ENCODE data around the gene TIMP1.

The TIMP1 gene

DNA sequence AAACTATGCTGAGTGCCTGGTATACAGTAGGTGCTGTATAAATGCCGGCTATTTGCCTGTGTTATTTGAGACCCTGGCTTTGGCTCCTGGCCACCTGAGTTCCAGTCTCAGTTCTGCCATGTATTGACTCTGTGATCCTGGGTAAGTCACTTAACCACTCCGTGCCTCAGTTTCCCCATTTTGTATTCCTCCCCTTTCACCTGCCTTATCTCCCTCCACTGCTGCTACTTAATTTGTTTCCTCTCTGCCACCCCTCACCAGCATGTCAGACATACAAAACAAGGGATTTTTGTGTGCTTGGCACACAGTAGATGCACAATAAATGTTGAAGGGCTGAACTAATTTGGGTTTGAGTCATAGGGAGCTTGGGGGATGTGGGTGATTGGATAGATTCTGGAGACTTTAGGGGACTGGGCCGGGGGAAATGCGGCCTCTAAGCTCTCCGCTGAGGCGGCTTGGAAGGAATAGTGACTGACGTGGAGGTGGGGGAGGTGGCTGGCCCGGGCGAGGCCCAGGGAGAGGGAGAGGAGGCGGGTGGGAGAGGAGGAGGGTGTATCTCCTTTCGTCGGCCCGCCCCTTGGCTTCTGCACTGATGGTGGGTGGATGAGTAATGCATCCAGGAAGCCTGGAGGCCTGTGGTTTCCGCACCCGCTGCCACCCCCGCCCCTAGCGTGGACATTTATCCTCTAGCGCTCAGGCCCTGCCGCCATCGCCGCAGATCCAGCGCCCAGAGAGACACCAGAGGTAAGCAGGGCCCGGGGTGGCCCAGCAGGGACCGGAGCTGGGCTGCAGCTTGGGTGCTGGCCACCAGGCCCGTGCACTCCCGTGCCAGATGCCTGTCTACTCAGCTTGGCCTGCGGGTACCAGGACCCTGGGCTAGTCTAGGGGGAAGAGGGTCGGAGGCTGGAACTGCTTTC is at the start of gene TIMP1:
TIMP1 (plus strand) TSS at position 706 of the 917 bp plus-strand sequence. CDS start 980 bp downstream, outside the sequence.
- DNase-seq = no peak

DNA sequence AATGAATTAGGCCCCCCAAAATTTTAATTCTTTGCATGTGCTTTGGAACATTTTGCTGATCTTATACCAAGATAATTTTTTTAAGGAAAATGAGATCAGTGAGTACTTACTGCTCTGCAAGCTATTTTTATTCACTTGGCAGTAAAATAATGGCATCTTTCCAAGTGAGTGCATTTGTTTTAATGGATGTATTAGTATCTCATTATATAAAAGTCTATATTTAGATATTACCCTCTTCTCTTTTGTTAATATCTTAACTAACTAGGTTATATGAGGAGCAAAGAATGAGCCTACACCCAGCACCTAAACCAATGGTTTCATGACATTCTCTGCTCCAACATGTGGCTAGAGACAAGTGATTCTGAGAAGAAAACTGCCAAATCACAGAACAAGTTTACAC is 42.4 kb upstream of the TIMP1 start:
- no peak for DNase-seq

DNA sequence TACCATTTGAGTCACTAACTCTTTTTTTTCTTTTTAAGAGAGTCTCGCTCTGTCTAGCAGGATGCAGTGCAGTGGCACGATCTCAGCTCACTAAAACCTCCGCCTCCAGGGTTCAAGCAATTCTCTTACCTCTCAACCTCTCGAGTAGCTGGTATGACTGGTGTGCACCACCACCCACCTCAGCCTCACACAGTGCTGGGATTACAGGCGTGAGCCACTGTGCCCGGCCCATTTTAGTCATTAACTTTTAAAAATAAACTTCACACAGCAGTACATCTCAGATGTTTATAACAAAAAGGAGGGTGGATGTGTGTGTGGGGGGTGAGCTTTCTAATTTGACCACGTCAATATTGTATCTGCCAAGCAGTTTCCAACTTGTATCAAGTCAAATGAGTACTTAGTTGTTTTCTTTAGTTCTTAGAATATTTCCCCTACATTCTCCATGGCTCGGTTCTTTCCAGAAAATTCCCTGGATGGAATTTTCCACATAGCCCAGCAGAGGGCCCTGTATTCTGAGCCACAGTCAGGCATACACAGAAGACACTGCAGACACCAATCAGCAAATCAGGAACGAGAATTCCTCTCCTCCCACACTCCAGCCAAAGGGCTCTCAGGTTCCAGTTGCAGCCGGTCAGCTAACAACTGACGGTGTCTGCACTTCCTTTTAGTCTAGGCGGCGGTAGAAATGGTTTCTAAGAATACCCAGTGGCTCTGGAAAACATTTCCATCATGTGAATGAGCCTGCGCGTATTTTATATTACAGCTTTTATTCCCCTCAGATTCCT is 41.3 kb upstream of the TIMP1 start:
- peak; percentile 84 for DNase-seq

GRCh38 chrX:47543496-47543895 is 38.7 kb upstream of the TIMP1 start:
- DNase-seq = no peak

GRCh38 chrX:47556045-47556623 is 26.1 kb upstream of the TIMP1 start:
- peak; percentile 91 for DNase-seq

DNA sequence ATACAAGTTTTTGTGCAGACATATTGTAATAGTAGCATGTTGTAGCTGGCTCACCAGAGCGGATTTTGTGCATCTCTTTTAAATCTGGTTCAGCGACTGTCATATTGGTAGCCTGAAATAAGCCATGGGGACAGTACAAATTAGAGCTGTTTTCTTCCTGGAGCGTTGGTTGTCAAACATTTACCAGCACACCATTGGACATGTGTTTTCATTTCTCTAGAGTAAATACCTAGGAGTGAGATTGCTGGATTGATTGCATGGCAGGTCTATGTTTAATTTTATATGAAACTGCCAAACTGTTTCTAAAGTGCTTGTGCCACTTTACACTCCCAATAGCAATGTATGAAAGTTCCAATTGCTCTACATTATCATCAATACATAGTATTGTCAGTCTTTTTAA is 23.8 kb upstream of the TIMP1 start:
- no peak for DNase-seq

DNA sequence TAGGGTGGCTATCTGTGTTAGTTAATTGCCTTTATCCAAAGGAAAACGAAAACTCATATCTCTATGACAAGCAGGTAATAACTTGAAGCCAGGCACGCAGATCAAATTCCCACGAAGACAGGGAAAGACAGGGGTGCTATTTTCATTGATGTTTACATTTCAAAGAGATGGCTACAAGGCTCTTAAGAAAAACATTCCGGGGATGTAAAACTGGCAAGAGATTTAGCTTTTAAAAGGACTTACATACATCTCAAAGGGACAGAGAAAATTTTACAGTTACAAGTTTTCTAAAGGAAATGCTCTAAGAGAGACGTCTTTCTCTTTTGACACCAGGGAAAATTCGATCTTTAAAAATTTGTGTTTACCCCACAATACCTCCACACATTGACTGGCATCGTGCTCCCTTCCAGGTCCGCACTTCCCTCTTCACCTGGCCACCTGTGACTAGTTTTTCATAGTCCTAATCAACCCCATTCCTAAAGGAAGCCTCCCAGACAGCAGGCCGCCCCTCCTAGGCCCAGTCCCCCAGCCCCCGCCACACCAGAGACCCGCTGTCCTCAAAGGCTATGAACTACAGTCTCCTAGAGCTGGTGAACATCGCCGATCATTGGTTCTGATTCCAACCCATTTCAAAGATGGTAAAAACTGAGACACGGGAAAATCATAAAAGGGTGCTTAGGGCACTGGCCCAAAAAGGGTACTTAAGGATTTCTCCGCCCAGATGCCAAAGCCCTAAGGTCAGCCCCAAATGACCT is 21.9 kb upstream of the TIMP1 start:
- DNase-seq = no peak

DNA sequence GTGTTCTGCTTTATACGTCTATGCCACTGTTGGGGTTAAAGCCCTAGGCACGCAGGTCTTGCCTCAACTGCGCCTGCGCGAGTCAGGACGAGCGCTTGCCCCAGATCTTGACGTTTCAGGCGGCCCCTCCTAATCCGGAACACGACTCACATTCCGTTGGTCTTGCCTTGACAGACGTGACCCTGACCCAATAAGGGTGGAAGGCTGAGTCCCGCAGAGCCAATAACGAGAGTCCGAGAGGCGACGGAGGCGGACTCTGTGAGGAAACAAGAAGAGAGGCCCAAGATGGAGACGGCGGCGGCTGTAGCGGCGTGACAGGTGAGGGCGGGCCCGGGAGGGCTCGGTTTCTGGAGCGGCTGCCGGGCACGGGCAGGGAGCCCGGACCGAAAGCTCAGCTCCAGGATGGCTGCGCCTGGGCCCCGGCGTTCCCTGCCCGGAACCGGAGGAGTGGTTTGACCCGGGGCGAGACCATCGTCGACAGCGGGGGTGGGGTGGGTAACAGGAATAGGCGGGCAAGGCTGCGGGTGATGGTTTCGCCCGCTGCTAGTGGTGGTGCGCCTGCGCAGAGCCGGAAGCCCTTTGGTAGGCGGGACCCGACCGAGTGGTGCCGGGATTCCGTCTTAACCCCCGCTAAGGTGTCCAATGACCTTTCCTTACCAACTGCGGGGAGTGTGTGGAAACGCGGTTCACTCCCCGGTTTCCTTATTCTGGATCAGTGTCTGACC is 21.1 kb upstream of the TIMP1 start, which contains the start of gene ARAF:
ARAF (plus strand) TSS at position 272 of the 725 bp plus-strand sequence. CDS start 1,763 bp downstream, outside the sequence.
- DNase-seq = peak; percentile 95

GRCh38 chrX:47561659-47562151 is 20.5 kb upstream of the TIMP1 start:
- no peak for DNase-seq

DNA sequence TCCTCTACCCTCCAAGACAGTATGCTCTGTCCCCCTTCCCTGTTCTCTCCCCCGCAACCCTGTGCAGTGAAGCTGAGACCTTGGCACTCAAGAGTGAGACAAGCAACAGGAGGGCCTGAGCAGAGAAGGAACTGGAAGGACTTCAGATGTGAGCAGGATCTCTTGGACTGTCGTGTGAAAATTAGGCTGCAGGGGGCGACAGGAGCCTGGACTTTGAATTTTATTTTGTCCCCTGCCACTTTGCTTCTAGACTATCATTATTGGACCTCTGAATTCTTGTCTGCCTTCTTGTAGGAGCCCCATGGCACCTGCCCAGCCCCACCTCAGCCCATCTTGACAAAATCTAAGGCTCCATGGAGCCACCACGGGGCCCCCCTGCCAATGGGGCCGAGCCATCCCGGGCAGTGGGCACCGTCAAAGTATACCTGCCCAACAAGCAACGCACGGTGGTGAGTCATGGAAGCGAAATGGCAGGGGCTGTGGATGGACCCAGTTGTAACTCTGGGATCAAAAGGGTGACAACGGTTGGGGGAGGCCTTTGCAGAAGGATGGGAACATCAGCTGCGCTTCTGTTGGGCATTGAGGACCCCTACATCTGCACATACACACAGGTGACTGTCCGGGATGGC is 19.5 kb upstream of the TIMP1 start:
- no peak for DNase-seq

- DNase-seq = no peak
Measured at GRCh38 chrX:47563801-47564315, 18.4 kb upstream of the TIMP1 start.

DNA sequence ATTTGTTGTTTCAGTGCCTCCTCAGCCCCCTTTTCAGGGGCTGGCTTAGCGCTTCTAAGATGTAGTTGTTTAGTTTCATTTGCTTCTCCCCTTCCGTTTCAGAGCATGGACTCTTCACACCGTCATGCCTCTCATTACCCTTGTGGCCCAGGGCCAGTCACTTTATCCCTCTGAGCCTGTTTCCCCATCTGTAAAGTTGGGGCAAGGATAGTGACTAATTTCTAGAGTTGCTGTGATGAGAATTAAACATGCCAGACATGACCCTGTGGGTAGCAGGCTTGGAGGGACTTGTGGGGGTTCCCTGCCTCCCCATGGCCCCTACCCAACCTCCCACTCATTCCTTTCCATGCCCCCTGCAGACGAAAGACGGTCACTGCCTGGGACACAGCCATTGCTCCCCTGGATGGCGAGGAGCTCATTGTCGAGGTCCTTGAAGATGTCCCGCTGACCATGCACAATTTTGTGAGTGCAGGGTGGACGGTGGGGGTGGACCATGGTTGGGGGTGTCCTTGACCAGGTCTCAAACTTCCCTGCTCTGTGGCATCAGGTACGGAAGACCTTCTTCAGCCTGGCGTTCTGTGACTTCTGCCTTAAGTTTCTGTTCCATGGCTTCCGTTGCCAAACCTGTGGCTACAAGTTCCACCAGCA is 17.7 kb upstream of the TIMP1 start:
- no peak for DNase-seq

DNA sequence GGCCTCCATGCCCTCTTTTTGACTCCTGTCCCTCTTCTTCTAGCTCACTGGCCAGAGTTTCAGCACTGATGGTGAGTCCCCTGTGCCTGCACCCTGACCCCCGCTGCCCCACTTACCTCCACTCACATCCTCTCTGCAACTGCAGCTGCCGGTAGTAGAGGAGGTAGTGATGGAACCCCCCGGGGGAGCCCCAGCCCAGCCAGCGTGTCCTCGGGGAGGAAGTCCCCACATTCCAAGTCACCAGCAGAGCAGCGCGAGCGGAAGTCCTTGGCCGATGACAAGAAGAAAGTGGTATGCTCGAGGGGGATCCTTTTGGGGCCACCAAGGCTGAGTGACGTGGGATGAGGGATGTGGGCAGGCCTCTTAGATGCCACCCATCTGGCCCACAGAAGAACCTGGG is 15.4 kb upstream of the TIMP1 start:
- DNase-seq = no peak

- no peak for DNase-seq
Measured at GRCh38 chrX:47568656-47569295, 13.5 kb upstream of the TIMP1 start.

GRCh38 chrX:47570794-47571193 is 11.4 kb upstream of the TIMP1 start:
- no peak for DNase-seq

GRCh38 chrX:47571215-47571614 is 11.0 kb upstream of the TIMP1 start:
- DNase-seq = no peak

GRCh38 chrX:47571896-47572295 is 10.3 kb upstream of the TIMP1 start:
- DNase-seq = no peak

- no peak for DNase-seq
Measured at GRCh38 chrX:47572773-47573340, 9.4 kb upstream of the TIMP1 start.

DNA sequence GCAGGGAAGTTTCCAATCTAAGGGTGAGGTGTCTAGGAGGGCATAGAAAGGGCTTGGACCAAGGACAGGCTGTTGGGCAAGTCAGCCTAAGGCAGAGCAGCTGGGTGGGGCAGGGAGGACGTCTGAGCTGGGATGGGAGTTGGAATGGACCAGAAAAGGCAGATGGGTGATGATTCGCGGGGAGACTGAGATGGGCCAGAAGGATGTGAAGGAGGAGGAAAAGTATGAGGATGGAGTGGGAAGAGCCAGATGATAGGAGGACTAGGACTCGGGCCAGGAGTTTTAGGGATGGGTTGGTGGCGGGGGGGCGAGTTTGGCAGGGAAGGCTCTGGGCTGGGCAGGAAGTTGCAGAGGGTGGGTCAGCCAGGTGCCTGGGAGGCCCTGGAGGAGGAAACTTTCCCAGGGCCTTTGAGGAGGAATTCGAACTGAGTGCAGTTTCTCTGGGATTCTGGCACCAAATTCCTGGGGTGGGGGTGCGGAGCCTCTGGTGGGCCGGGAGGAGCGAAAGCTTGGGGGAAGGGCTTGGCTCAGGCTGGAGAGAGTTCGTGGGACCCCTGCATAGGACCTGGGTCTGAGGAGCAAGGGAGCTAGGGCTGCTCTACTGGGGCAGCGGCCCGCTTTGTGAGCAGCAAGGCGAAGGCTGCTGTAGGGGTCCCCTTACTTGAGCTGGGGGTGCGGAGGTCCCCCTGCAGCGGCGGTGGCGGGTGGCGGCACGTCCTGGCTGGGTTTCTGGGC is 8.7 kb upstream of the TIMP1 start:
- DNase-seq = no peak
